AG09319 (cell line): ENCODE results near the gene DOCK3.
"Not testable (repeated sequence)": the region's sequence is repeated elsewhere in the genome, so short reads cannot be mapped to it uniquely, and the experiment has no call there.

Experiments used
- DNase-seq: peaks from one replicate; pipeline ENCODE4 v3.0.0-alpha.2; 2010; ENCODE audit warnings: low read depth; ENCODE audit errors: extremely low read depth
- TF ChIP-seq, protein P1 (sequence below): IDR thresholded peaks from 2 replicates; pipeline ENCODE4 v1.5.1; 2011; ENCODE audit warnings: low read depth, mild to moderate bottlenecking, inconsistent platforms, low read length, moderate library complexity

DOCK3 gene

DNA sequence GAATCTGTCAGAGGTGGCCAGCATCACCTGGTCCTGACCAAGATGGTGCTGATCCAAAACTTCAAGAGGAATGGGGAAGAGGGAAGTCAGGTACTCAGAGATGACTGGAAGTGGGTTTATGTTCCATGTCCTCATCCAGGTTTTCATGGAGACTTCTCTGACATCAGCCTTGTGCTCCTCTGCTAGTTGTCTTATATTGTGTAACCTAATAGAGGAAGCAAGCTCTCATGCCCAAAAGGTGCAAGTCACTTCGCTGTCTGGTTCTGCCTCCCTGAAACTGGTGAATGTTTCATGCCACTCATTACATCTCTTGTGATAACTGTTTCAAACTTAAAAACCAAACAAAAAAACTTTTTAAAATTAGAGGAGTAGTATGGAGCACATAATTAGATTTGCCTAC, 583.1 kb downstream of the DOCK3 start:
- TF ChIP-seq, protein P1, sequence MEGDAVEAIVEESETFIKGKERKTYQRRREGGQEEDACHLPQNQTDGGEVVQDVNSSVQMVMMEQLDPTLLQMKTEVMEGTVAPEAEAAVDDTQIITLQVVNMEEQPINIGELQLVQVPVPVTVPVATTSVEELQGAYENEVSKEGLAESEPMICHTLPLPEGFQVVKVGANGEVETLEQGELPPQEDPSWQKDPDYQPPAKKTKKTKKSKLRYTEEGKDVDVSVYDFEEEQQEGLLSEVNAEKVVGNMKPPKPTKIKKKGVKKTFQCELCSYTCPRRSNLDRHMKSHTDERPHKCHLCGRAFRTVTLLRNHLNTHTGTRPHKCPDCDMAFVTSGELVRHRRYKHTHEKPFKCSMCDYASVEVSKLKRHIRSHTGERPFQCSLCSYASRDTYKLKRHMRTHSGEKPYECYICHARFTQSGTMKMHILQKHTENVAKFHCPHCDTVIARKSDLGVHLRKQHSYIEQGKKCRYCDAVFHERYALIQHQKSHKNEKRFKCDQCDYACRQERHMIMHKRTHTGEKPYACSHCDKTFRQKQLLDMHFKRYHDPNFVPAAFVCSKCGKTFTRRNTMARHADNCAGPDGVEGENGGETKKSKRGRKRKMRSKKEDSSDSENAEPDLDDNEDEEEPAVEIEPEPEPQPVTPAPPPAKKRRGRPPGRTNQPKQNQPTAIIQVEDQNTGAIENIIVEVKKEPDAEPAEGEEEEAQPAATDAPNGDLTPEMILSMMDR, result no peak
- no peak for DNase-seq

DNA sequence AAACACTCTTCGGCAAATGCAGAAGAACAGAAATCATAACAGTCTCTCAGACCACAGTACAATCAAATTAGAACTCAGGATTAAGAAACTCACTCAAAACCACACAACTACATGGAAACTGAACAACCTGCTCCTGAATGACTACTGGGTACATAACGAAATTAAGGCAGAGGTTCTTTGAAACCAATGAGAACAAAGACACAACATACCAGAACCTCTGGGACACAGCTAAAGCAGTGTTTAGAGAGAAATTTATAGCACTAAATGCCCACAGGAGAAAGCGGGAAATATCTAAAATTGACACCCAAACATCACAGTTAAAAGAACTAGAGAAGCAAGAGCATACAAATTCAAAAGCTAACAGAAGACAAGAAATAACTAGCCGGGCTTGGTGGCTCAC, 589.4 kb downstream of the DOCK3 start:
- not testable (repeated sequence) for DNase-seq

DNA sequence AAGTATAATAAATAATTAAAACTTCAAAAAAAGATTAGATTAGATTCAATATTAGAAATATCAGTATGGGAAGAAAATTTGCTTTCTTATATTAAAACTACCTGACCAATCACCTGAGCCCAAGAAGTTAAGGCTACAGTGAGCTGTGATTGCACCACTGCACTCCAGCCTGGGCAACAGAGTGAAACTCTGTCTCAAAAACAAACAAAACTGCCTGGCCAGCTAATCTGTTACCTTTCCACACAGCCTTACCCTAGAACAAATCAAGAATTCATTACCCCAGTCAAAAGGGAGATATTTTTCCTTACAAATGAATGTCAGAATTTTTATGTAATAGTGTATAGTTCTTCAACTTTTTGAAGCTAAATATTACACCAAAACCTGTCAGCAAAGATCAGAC, 593.4 kb downstream of the DOCK3 start:
- TF ChIP-seq, protein P1, result no peak

DNA sequence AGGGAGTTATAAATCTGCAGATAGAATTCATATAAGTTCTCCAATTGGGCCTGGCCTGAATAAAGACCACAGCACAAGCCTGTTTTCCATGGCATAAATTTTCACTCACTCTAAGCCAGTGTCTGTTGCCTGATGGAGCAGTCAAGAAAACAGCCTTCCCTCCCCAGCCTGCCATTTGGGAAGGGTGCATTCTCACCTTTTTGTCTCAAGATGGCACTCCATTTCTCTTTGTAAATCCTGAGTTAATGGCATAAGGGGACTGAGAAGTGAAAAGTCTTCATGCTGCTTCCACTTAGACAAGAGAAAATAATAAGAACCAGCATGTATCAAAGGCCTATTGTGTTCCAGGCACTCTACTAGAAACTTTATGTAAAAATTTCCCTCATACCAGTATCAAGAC, 594.7 kb downstream of the DOCK3 start:
- TF ChIP-seq, protein P1, result peak; percentile 22

More for the DNA sequence above, 593.4 kb downstream of the DOCK3 start:
- no peak for DNase-seq

DNA sequence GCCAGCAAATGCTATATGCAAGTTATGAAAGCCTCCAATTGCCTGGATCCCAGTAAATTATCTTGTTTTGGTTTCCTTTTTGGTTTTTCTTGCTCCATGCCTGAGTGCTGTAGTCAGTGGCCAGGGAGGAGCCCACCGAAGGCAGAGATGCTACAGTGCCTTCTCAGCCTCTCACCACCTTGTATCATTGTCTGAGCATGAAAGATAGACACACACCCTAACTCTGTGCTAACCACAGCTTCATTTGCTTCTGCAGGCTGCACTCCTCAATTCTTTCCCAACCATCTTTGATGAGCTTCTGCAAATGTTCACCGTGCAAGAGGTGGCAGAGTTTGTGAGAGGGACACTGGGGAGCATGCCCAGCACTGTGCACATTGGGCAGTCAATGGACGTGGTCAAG, 595.8 kb downstream of the DOCK3 start:
- TF ChIP-seq, protein P1, result no peak

More for the DNA sequence above, 594.7 kb downstream of the DOCK3 start:
- no peak for DNase-seq

DNA sequence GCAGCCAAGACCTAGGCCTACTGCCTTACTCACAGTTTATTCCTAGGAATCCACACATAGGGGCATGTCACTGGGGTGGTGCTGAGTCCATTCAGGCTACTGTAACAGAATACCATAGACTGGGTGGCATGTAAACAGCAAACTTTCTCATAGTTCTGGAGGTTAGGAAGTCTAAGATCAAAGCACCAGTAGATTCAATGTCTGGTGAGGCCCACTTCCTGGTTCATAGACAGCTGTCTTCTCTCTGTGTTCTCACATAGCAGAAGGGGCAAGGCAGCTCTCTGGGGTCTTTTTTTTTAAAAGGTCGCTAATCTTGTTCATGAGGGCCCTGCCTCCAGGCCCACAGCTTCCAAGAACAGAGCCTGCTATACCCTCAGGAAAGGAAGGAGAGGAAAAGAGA, 596.4 kb downstream of the DOCK3 start:
- TF ChIP-seq, protein P1, result no peak

More for the DNA sequence above, 595.8 kb downstream of the DOCK3 start:
- no peak for DNase-seq

DNA sequence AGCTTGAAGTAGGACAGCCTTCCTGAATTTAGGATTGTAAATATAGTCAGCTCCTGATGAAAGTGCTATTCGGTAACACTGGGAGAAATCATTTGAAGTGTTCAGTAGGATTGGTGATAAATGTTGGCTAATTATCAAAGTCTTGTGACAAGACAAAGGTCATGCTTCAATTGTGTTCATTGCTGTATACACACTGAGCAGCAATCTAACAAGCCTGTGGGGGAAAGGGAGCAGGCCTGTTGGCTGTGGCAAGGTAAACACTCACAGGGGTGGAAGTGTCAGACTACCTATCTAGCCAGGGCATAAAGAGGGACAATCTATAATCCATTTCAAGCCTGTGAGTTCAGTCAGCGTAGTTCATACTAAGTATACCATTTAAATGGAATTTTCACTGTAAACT, 599.3 kb downstream of the DOCK3 start:
- TF ChIP-seq, protein P1, result no peak

More for the DNA sequence above, 596.4 kb downstream of the DOCK3 start:
- DNase-seq, result no peak

DNA sequence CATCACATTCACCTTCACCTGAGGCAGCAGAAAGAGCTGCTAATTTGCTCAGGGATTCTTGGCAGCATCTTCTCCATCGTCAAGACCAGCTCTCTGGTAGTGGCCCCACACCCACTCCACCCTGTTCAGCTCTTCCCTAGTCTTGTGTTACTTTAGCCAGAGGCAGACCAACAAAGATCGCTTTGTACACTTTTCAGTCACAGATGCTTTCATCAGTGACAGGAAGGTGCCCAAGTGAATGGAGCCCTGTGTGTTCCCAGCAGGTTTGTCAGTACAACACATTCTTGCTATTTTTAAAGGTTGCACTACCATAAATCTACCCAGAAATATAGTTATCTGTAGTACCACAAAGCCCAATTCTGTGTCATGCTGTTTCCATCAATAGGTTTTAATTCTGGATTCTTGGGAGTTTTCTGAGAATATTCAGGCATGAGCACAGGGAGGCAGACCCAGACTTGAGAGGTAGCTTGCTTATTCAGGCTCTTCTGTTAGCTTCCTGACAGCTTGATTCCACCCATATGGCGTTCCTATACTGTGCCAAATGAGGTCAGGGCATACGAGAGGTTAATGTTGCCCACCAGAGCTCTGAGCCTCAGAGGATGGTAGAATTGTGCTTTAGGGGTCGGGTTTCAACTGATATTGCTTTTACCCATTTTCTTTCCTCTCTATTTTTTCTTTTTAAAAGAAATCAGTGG, 600.5 kb downstream of the DOCK3 start:
- DNase-seq, result no peak
- TF ChIP-seq, protein P1, result no peak

More for the DNA sequence above, 599.3 kb downstream of the DOCK3 start:
- DNase-seq, result no peak
